GM19438 (cell line): ENCODE measurements around the gene TRUB1.
A peak's percentile ranks its signal among the peaks of the same experiment; 100 is the strongest.
"Not testable (repeated sequence)": the region's sequence is repeated elsewhere in the genome, so short reads cannot be mapped to it uniquely, and the experiment has no call there.

Experiments used
- ATAC-seq: cut with Tn5 transposase; IDR thresholded peaks from one replicate; pipeline ENCODE4 v1.9.1; 2021; ENCODE audit warnings: low read depth; ENCODE audit not compliant: unreplicated experiment

Gene TRUB1

GRCh38 chr10:114923551-114923950, 14.4 kb upstream of the TRUB1 start:
- ATAC-seq: no peak

- peak; percentile 78 for ATAC-seq
Measured at GRCh38 chr10:114925587-114926586, 12.1 kb upstream of the TRUB1 start.

DNA sequence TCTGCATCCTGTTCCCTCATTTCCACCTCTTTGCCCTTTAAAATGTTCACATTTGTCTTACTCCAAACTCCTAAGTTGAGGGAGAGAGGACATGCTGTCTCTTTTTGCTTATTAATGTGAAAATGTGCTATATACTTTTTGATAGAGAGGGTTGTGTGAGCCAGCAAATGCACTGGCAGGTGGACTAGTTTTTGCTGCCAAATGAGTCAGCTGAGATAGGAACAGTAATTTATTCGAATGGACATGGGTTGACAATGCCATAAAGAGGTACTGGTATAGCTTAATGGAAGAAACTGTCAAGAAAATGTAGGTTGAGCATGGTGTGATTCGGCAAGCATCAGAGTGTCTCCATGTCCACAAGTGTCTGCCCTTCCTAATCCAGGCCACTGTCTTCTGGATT, 9.2 kb upstream of the TRUB1 start:
- no peak for ATAC-seq

- no peak for ATAC-seq
Measured at GRCh38 chr10:114930320-114930719, 7.7 kb upstream of the TRUB1 start.

GRCh38 chr10:114931072-114931679, 6.8 kb upstream of the TRUB1 start:
- ATAC-seq: no peak

- no peak for ATAC-seq
Measured at GRCh38 chr10:114932225-114932624, 5.8 kb upstream of the TRUB1 start.

DNA sequence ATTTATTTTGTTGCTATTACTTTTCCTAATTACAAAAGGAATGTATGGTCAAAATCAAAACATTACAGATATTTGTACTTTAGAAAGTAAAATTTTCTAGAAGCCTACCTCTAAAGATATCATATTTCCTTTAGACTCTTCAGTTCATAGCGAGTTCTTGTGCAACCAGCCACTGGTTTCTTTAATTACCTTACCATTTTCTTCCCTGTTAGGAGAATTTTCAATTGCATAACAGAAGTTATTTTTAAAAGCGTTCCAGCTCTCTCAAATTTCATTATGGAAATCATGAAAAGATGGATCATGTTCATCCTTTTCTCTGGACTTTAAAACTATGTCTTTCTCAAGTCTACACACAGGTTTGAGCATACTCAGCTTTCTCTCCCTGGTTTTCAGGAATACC, 5.0 kb upstream of the TRUB1 start:
- no peak for ATAC-seq

DNA sequence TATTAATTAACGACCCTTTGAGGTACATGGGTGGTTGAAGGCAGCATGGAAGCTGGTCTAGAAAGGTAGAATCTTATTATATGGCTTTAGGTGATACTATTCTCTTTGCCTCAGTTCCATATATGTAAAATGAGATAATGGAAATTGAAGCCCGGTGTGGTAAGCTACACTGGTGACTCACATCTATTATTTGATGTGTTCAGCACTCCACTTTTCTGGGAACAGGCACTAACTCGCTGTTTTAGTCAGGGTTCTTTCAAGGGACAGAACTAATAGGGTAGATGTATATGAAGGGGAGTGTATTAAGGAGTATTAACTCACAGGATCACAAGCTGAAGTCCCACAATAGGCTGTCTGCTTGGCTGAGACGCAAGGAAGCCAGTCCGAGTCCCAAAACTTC, 4.4 kb upstream of the TRUB1 start:
- ATAC-seq: no peak

GRCh38 chr10:114933995-114934394, 4.0 kb upstream of the TRUB1 start:
- not testable (repeated sequence) for ATAC-seq

- no peak for ATAC-seq
Measured at GRCh38 chr10:114938856-114939193, 830 bp downstream of the TRUB1 start.

DNA sequence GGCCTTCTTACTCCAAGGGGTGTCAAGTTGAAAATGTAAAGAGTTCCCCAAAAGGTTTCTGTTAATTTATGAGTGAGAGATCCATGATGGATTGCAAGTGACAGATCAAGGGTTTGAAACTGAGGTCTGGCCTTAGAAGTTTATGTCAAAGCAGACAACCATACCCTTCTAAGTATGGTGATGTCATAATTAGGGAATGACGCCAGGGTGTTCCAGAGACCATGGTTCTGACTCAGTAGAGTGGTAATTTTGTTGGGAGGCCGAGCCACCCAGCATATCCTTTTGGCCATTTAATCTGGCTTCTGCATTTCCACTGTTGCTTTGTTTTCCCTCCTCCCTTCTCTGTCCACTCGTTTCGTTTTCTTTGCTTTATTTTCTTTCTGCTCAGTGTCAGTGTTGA, 2.7 kb downstream of the TRUB1 start:
- no peak for ATAC-seq

DNA sequence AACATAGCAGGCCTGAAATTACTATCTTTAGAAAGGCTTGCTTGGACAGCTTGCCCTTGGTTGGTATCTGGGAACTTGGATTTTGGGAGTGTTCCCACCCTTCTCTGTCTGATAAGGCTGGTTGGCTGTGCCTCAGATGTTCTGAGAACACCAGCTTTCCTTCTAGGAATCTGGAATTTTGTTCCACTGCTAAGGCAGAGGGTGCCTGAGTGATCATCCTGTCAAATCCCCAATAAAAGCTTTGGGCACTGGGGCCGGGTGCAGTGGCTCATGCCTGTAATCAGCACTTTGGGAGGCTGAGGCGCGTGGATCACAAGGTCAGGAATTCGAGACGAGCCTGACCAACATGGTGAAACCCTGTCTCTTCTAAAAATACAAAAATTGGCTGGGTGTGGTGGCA, 5.0 kb downstream of the TRUB1 start:
- ATAC-seq: no peak

- ATAC-seq: no peak
Measured at GRCh38 chr10:114953047-114953446, 15.1 kb downstream of the TRUB1 start.

GRCh38 chr10:114955984-114956383, 18.0 kb downstream of the TRUB1 start:
- ATAC-seq: no peak

- ATAC-seq: no peak
Measured at GRCh38 chr10:114956466-114956865, 18.5 kb downstream of the TRUB1 start.

- no peak for ATAC-seq
Measured at GRCh38 chr10:114957122-114957521, 19.1 kb downstream of the TRUB1 start.

- no peak for ATAC-seq
Measured at GRCh38 chr10:114957673-114958072, 19.7 kb downstream of the TRUB1 start.

- no peak for ATAC-seq
Measured at GRCh38 chr10:114962441-114962840, 24.4 kb downstream of the TRUB1 start.

GRCh38 chr10:114963908-114964307, 25.9 kb downstream of the TRUB1 start:
- ATAC-seq: no peak

DNA sequence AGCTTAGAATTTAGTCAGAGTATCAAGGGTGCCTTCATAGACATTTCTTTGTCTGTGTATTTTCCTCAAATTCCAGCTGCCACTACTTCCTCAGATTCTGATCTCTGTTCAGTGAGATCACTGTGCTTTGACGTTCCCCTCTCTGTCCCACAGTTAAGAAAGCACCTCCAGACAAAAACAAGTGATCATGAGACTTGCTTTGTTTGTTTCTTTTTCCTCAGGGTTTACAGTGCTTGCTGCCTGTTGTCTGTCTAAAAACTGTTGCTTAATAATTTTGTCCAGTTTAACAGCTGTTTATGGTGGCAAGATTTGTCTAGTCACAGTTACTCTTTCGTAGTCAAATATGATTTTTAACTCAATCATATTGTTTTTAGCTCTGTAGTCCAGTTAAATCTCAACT, 29.1 kb downstream of the TRUB1 start:
- no peak for ATAC-seq

DNA sequence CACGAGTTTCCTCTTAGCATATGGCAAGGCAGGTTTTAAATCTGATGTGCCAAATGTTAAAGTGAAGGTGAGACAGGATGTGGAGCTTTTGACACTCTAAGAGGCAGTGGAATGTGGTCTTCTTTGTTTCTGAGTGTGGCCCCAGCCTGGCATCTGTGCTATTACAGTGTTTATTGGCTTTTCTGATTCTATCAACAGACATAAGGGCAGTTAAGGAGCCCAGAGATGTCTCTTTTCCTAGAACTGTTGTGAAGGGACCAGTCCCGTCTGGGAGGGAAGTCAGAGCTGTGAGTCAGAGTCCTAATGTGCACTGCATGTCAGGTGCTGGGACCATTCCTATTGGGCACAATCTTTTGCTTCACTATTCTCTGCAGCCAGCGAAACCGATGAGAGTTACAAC, 32.5 kb downstream of the TRUB1 start:
- ATAC-seq: no peak

DNA sequence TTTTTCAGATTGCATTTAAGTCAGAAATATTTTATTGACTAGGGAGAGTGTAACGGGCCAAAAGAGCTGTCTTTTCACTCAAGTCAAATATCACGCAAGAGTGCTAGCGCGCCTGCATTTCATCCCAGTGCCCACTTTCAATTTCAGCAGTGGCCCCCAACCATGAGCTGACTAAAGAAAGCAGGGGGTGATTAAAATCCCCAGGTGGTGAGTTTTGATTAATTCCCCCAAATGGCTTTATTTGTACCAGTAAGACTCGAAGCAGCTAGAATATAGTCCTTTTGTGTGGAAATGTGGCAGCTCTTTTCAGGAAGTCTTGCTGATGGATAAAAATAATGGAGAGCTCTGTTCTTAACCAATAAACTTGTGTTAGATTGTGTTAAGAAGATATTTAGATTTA, 35.3 kb downstream of the TRUB1 start:
- no peak for ATAC-seq
